LNCAP (cell line): Measurements from ENCODE around the gene INSIG2.

Source experiments
- TF ChIP-seq, protein P1 (sequence below): fragments of 450-650 bp; IDR thresholded peaks from 2 replicates; pipeline ENCODE4 v1.5.1; 2017; ENCODE audit warnings: mild to moderate bottlenecking

The INSIG2 gene

DNA sequence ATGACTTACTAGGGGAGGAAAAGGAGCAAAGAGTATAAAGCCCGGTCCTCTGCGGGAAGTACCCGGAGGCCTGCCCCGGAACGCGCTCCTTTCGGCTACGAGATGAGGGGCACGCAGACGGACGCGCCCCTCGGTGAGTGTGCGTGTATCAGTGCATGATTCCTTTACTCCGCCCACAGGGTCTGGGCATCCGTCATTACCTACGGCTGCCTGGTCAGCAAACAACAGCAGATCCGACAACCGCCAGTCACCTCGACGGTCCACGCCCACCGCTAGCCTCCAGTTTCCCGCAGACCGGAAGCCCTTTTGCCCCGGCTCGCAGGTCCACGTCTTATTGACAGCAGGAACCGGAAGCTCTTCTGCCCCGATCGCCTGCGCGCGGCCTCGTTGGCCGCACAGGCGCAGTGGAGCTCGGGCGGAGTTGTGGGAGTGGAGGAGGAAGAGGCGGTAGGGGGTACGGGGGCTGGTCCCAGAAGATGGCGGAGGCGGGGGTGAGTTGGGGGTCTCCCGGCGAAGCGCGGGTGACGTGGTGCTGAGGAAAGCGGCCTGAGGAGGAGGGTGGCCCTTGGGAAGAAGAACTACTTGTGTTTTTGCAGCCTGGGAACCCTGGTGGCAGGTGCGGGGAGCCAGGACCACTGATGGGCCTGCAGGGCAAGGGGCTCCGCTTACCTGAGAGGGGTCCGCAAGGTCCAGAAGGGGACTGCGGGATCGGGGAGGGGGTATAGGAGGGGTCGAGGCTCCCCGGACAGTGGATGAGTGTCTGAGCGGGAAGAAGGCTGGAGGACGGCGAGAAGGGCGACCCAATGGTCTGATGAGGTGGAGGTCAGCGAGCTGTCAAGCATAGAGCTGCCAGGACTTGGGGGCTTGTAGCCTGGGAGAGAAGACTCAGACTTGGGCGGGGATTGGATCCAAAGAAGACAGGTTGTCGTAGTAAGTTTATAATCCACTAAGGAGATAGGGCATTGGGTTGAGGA lies at the start of gene INSIG2:
Gene INSIG2 (plus strand): TSS at position 421 of the 974 bp plus-strand sequence. CDS start 8,086 bp downstream, outside the sequence.
- TF ChIP-seq, protein P1, sequence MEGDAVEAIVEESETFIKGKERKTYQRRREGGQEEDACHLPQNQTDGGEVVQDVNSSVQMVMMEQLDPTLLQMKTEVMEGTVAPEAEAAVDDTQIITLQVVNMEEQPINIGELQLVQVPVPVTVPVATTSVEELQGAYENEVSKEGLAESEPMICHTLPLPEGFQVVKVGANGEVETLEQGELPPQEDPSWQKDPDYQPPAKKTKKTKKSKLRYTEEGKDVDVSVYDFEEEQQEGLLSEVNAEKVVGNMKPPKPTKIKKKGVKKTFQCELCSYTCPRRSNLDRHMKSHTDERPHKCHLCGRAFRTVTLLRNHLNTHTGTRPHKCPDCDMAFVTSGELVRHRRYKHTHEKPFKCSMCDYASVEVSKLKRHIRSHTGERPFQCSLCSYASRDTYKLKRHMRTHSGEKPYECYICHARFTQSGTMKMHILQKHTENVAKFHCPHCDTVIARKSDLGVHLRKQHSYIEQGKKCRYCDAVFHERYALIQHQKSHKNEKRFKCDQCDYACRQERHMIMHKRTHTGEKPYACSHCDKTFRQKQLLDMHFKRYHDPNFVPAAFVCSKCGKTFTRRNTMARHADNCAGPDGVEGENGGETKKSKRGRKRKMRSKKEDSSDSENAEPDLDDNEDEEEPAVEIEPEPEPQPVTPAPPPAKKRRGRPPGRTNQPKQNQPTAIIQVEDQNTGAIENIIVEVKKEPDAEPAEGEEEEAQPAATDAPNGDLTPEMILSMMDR = no peak

DNA sequence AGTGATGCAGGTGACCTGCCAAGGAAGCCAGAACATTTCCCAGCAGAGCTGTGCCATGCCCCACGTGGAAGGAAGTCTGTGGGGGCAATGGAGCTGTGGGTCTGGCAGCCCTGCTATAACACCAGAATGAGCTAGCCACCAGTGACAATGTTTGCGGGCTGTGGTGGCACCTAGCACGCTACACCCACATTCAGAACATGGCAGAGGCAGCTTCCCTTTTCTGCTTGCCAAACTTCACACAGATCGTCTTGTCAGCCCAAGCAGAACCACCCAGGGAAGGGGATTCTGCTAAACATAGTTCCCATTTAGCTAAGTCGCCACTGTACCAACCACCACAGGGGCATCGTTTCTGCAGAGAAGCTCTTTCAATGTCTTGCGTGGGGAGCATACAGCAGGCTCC lies 47.4 kb upstream of the INSIG2 start:
- TF ChIP-seq, protein P1 = no peak

DNA sequence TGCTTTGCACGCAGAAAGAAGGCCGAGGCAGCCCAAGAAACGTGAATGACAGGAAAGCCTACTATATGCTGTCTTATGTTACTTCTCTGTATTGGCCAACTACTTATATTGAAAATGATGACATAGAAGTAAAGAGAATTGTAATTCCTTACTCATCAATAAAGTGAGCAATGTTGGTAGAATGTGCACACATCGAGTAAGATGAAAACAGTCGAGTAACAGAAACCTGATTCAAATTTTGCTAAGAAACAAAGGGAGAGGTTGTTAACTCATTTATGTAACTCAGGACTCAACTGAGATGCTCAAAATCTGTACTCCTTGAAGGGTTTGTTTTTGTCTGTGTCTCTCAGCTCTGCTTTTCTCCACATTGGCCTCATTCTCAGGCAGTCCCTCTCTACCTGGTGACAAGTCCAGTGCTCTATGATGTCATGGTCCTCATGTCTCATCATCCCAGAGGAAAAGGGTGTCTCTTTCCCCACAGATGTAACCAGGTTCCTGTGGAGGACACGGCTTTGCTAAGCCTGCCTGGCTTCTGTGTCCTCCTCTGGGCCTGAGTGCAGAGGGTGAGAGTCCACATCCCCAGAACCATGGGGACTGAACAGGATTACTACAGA lies 44.1 kb upstream of the INSIG2 start:
- TF ChIP-seq, protein P1 = no peak

DNA sequence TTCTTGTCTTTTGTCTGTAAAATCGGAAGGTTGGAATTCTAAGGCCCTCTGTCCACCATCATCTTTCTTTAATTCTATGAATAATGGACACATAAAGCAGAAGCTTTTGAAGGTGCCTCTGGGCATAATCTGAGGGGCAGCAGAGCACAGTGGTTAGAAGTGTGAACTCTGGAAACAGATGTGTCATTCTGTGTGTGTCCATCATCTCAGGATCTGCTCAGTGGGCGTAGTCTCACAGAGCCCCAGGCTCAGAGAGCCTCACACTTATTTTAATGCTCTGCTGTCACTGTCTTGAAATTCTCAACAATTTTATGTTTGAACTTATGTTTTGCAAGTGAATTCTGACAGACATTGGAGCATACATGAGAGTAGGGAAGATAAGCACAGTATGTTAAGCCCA lies 43.4 kb upstream of the INSIG2 start:
- TF ChIP-seq, protein P1 = no peak

DNA sequence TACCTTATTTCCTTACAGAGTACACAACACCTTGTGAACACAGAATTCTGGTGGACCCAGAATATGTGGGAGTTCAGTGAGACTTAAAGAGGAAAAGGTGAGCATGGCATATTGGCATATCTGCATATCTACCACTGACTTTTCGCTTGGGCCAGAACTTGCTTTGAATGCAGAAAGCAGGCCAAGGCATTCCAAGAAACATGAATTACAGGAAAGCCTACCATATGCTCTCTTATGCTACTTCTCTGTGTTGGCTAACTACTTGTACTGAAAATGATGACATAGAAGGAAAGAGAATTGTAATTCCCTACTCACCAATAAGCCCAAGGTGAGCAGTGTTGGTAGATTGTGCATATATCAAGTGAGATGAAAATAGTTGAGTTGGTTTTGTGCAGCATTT lies 43.0 kb upstream of the INSIG2 start:
- TF ChIP-seq, protein P1 = no peak

DNA sequence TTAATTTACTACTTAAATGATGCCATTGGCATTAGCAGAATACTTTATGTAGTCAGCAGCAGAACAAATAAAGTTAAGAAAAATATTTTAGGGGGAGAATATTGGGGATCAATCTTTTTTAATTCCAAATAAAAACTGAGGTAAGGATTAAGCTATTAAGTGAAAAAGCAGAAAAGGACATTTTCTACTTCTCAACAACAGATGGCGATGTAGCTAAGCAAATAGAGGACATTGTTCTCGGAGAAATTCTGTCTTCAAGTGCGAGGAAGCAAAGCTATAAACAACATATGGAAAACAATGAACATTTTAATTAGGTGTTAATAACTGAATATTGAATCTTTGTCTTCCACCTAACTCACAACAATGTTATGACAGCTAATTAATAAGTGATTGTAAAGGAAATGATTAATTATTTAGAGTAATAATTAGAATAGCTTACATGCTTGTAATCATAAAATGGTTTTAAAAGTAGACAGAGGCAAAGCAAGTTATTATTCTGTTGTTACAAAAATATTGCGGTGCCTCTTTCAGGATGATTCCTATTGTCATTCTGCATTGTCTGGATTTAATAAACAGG lies 41.5 kb upstream of the INSIG2 start:
- TF ChIP-seq, protein P1 = peak; percentile 61

DNA sequence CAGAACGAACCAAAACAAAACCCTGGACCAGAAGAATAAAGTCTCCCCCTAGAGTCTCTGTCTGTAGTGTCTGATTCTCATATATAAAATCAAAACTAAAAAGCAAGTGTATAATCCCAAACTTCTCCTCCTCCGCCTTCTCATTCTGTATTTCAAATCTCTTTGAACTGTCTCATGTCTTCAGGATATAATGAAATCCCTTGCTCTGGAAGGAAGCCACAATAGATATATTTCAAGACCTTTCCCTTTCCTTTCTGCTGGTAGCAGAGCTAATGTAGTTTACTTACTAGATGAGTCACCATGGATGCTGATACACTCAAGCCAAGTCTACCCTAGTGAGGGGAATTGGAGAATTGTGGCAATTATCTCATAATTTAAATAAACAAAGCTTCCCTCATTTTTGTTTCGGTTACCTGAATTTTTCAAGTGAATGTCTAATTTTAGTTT lies 40.9 kb upstream of the INSIG2 start:
- TF ChIP-seq, protein P1 = no peak
